Measurements from ENCODE around the gene MKI67.

MKI67 gene

GRCh38 chr10:128056303-128057050 lies 69.7 kb downstream of the MKI67 start:
- TF ChIP-seq POLR2A (IDR thresholded peaks at IDR 0.05; ENCODE audit: low read depth, low read length): no peak
- FAIRE-seq: no peak
- no peak for DNase-seq (ENCODE audit: insufficient read length, low spot score)

- TF ChIP-seq POLR2A (IDR thresholded peaks at IDR 0.05; ENCODE audit: low read depth, low read length): no peak
- DNase-seq (ENCODE audit: insufficient read length, low spot score) (no peak), FAIRE-seq (no peak)
Measured at GRCh38 chr10:128055061-128055868, 71.0 kb downstream of the MKI67 start.

- TF ChIP-seq POLR2A (IDR thresholded peaks at IDR 0.05; ENCODE audit: low read depth, low read length): no peak
- DNase-seq (ENCODE audit: insufficient read length, low spot score) (no peak), FAIRE-seq (no peak)
Measured at GRCh38 chr10:128054163-128054970, 71.9 kb downstream of the MKI67 start.

GRCh38 chr10:128053356-128053755 lies 72.9 kb downstream of the MKI67 start:
- DNase-seq (ENCODE audit: insufficient read length, low spot score): no peak
- no peak for TF ChIP-seq POLR2A (IDR thresholded peaks at IDR 0.05; ENCODE audit: low read depth, low read length)
- no peak for FAIRE-seq

- FAIRE-seq (no peak), DNase-seq (ENCODE audit: insufficient read length, low spot score) (no peak)
- no peak for TF ChIP-seq POLR2A (IDR thresholded peaks at IDR 0.05; ENCODE audit: low read depth, low read length)
Measured at GRCh38 chr10:128052696-128053095, 73.5 kb downstream of the MKI67 start.

- FAIRE-seq (no peak), DNase-seq (ENCODE audit: insufficient read length, low spot score) (no peak)
- no peak for TF ChIP-seq POLR2A (IDR thresholded peaks at IDR 0.05; ENCODE audit: low read depth, low read length)
Measured at GRCh38 chr10:128051548-128051947, 74.7 kb downstream of the MKI67 start.

GRCh38 chr10:128050936-128051335 lies 75.3 kb downstream of the MKI67 start:
- FAIRE-seq: no peak
- DNase-seq (ENCODE audit: insufficient read length, low spot score): no peak
- no peak for TF ChIP-seq POLR2A (IDR thresholded peaks at IDR 0.05; ENCODE audit: low read depth, low read length)

GRCh38 chr10:128050121-128050516 lies 76.1 kb downstream of the MKI67 start:
- DNase-seq (ENCODE audit: insufficient read length, low spot score) (no peak), FAIRE-seq (no peak)
- TF ChIP-seq POLR2A (IDR thresholded peaks at IDR 0.05; ENCODE audit: low read depth, low read length): no peak

- FAIRE-seq: no peak
Measured at GRCh38 chr10:128049226-128050120, 76.8 kb downstream of the MKI67 start.

GRCh38 chr10:128048819-128049210 lies 77.4 kb downstream of the MKI67 start:
- no peak for TF ChIP-seq POLR2A (IDR thresholded peaks at IDR 0.05; ENCODE audit: low read depth, low read length)
- FAIRE-seq: no peak
- no peak for DNase-seq (ENCODE audit: insufficient read length, low spot score)

More at GRCh38 chr10:128049226-128050120, 76.8 kb downstream of the MKI67 start:
- TF ChIP-seq POLR2A (IDR thresholded peaks at IDR 0.05; ENCODE audit: low read depth, low read length): no peak
- no peak for DNase-seq (ENCODE audit: insufficient read length, low spot score)

GRCh38 chr10:128047991-128048818 lies 78.0 kb downstream of the MKI67 start:
- FAIRE-seq: no peak

GRCh38 chr10:128047351-128047750 lies 78.9 kb downstream of the MKI67 start:
- no peak for TF ChIP-seq POLR2A (IDR thresholded peaks at IDR 0.05; ENCODE audit: low read depth, low read length)
- FAIRE-seq (no peak), DNase-seq (ENCODE audit: insufficient read length, low spot score) (no peak)

More at GRCh38 chr10:128047991-128048818, 78.0 kb downstream of the MKI67 start:
- no peak for DNase-seq (ENCODE audit: insufficient read length, low spot score)
- no peak for TF ChIP-seq POLR2A (IDR thresholded peaks at IDR 0.05; ENCODE audit: low read depth, low read length)
